Neuronal stem cell (in vitro differentiated cells): ENCODE measurements around the gene TUBGCP2.

Experiments
- DNase-seq: peaks from one replicate; pipeline ENCODE4 v3.0.0-alpha.2; 2013; ENCODE audit warnings: low spot score
- H2AFZ ChIP-seq: one replicate; pipeline ENCODE4 v1.6.1; 2013; ENCODE audit warnings: mild to moderate bottlenecking, low read length, inconsistent platforms
- H2AK5ac ChIP-seq: 2 replicates; pipeline ENCODE4 v1.6.1; 2013; ENCODE audit warnings: low read depth, mild to moderate bottlenecking, inconsistent platforms, low read length, moderate library complexity, mixed read lengths
- H2BK120ac ChIP-seq: 2 replicates; pipeline ENCODE4 v1.6.1; 2013; ENCODE audit warnings: low read depth, mild to moderate bottlenecking, inconsistent platforms, low read length, moderate library complexity, mixed read lengths
- H2BK12ac ChIP-seq: one replicate; pipeline ENCODE4 v1.6.1; 2013; ENCODE audit warnings: low read length, inconsistent platforms
- H2BK15ac ChIP-seq: 2 replicates; pipeline ENCODE4 v1.6.1; 2013; ENCODE audit warnings: mild to moderate bottlenecking, low read length, inconsistent platforms, mixed read lengths
- H2BK5ac ChIP-seq: one replicate; pipeline ENCODE4 v1.6.1; 2013; ENCODE audit warnings: inconsistent platforms, mild to moderate bottlenecking, low read length, moderate library complexity
- H3K14ac ChIP-seq: one replicate; pipeline ENCODE4 v1.6.1; 2013; ENCODE audit warnings: low read length, inconsistent platforms
- H3K18ac ChIP-seq: 2 replicates; pipeline ENCODE4 v1.6.1; 2013; ENCODE audit warnings: low read length, inconsistent platforms
- H3K23ac ChIP-seq: 2 replicates; pipeline ENCODE4 v1.6.1; 2013; ENCODE audit warnings: low read depth, mild to moderate bottlenecking, mixed read lengths, low read length, inconsistent platforms; ENCODE audit not compliant: poor library complexity
- H3K27ac ChIP-seq: replicated peaks from 3 replicates; pipeline ENCODE4 v1.5.1; 2013; ENCODE audit warnings: low read length, inconsistent platforms
- H3K27me3 ChIP-seq, 3 experiments: 2 replicates each; pipeline ENCODE4 v1.6.1; 2013; ENCODE audit warnings: low read length in 3 of 3, mild to moderate bottlenecking in 2 of 3, inconsistent platforms in 1 of 3, low read depth in 1 of 3, mixed read lengths in 1 of 3, moderate library complexity in 1 of 3; ENCODE audit not compliant: control insufficient read depth in 3 of 3, insufficient read depth in 3 of 3
- H3K36me3 ChIP-seq, 2 donors: replicated peaks in 1 of 2; 2 replicates each; pipeline ENCODE4 v1.6.1; 2013; ENCODE audit warnings: low read length in 2 of 2; ENCODE audit not compliant: control insufficient read depth in 2 of 2, insufficient read depth in 2 of 2
- H3K4ac ChIP-seq: 2 replicates; pipeline ENCODE4 v1.6.1; 2013; ENCODE audit warnings: inconsistent platforms, mild to moderate bottlenecking, low read length, moderate library complexity
- H3K4me1 ChIP-seq, 2 donors: 1 replicate in 1 of 2; 2 replicates in 1 of 2; pipeline ENCODE4 v1.6.1; 2013; ENCODE audit warnings: low read length in 2 of 2, low read depth in 1 of 2; ENCODE audit not compliant: control insufficient read depth in 2 of 2, insufficient read depth in 1 of 2
- H3K4me2 ChIP-seq: one replicate; pipeline ENCODE4 v1.6.1; 2013; ENCODE audit warnings: mild to moderate bottlenecking, low read length, inconsistent platforms; ENCODE audit not compliant: insufficient read depth, poor library complexity, severe bottlenecking
- H3K4me3 ChIP-seq, 2 donors: 2 replicates each; pipeline ENCODE4 v1.5.1; 2013; ENCODE audit warnings: low read length in 2 of 2, mild to moderate bottlenecking in 2 of 2, inconsistent platforms in 1 of 2, moderate library complexity in 1 of 2
- H3K79me1 ChIP-seq: one replicate; pipeline ENCODE4 v1.6.1; 2013; ENCODE audit warnings: low read depth, mild to moderate bottlenecking, inconsistent platforms, low read length, moderate library complexity
- H3K9ac ChIP-seq: one replicate; pipeline ENCODE4 v1.6.1; 2013; ENCODE audit warnings: mild to moderate bottlenecking, low read depth, low read length, inconsistent platforms; ENCODE audit not compliant: poor library complexity
- H3K9me3 ChIP-seq, 2 donors: replicated peaks in 1 of 2; 2 replicates each; pipeline versions ENCODE3 to v1.6.1; 2013; ENCODE audit warnings: low read length in 2 of 2, mild to moderate bottlenecking in 2 of 2, inconsistent platforms in 1 of 2, low read depth in 1 of 2, mixed read lengths in 1 of 2, moderate library complexity in 1 of 2; ENCODE audit not compliant: control insufficient read depth in 2 of 2, insufficient read depth in 1 of 2
- H4K8ac ChIP-seq: one replicate; pipeline ENCODE4 v1.6.1; 2013; ENCODE audit warnings: low read depth, mild to moderate bottlenecking, inconsistent platforms, low read length, moderate library complexity
- H4K91ac ChIP-seq: one replicate; pipeline ENCODE4 v1.6.1; 2013; ENCODE audit warnings: low read length, low read depth, mild to moderate bottlenecking, inconsistent platforms; ENCODE audit not compliant: poor library complexity
- WGBS, 2 donors: extraction: QIAGEN DNeasy Blood & Tissue Kit; methylation state at CpG; one replicate each; pipeline ENCODE4 v1.1.7; 2013; ENCODE audit warnings: missing lambda C conversion rate in 2 of 2, mixed read lengths in 1 of 2; ENCODE audit not compliant: insufficient read length in 2 of 2, insufficient replicate concordance in 1 of 2; ENCODE audit errors: extremely low coverage in 2 of 2; 5-methylcytosine and 5-hydroxymethylcytosine counted together

The TUBGCP2 gene

GRCh38 chr10:133252223-133252552 is 56.5 kb downstream of the TUBGCP2 start:
- peak overlapping the region; percentile 39 for H2BK5ac ChIP-seq
- no peak overlapping the region for H3K9ac ChIP-seq
- no peak overlapping the region for H4K8ac ChIP-seq
- H3K36me3 ChIP-seq = no peaks in the 10 kb centered on the region
- peaks cover 1% of the 10 kb centered on the region for H3K79me1 ChIP-seq
- H2AK5ac ChIP-seq = peak overlapping the region; percentile 81
- peak overlapping the region; percentile 52 for H3K23ac ChIP-seq
- H3K4ac ChIP-seq = no peak overlapping the region
- peaks cover 0 to 31% (median 0%) of the 10 kb centered on the region in 3 experiments for H3K27me3 ChIP-seq
- DNase-seq = no peak
- no peak overlapping the region for H3K4me3 ChIP-seq
- no peak overlapping the region for H3K14ac ChIP-seq
- H2BK12ac ChIP-seq = no peak overlapping the region
- H3K18ac ChIP-seq = no peak overlapping the region
- H3K9me3 ChIP-seq = no peaks in the 10 kb centered on the region
- peak overlapping the region; percentile 58 for H2BK15ac ChIP-seq
- no peak overlapping the region for H3K4me2 ChIP-seq
- H4K91ac ChIP-seq = no peak overlapping the region
- no CpG with 5 or more reads among the region's 12 CpGs for WGBS, 2 donors
- H3K27ac ChIP-seq = no peak overlapping the region
- no peak overlapping the region for H2BK120ac ChIP-seq
- peaks cover 9 to 26% of the 10 kb centered on the region in 2 donors for H3K4me1 ChIP-seq
- H2AFZ ChIP-seq = no peak overlapping the region

DNA sequence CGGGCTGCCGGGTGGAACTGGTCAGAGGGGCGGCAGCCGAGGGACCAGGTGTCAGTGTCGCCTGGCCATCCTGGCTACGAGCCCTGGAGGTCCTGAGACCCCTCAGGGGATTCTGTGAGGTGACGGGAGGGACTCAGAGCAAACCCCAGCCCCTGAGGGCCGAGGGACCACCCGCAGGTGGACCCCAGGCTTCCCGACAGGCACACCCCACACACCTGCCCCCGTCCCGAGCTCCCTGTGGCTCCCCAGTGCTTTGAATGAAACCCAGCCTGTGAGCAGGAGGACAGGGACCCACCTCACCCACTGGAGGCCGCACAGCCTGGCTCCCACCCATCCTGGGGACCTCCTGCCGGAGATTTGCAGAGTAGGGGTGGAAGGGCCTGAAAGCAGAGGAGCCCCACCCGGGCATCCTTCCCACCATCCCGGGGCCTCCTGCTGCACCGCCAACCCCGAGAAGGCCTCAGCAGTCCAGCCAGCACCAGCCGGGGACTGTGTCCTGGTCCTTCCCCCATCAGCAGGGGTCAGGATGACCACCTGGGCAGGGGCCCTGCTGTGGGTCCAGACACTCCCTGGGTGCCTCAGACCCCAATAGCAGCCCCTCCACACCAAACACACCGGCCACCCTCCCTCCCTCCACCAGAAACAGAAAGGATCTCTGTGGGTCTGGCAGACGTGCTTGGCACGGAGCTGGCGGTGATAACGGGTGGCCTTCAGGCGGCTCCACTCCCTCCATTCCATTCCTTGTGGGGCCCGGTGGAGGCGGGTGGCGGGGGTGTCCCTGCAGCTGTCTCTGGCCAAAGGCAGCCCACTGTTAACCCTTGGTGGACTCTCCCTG is 57.1 kb downstream of the TUBGCP2 start:
- no peak for DNase-seq
- Histone ChIP-seq H3K79me1 (peaks cover 1% of the 10 kb centered on the region), H3K27me3 (peaks cover 0 to 28% (median 0%) of the 10 kb centered on the region in 3 experiments), H2AFZ (no peak overlapping the region), H4K8ac (no peak overlapping the region), H3K4ac (no peak overlapping the region), H3K9ac (no peak overlapping the region), H2BK15ac (peak overlapping the region; percentile 64), H3K18ac (peak overlapping the region; percentile 35), H3K4me1 (peaks cover 9 to 30% of the 10 kb centered on the region in 2 donors), H3K27ac (no peak overlapping the region), H3K14ac (peak overlapping the region; percentile 8), H2BK120ac (no peak overlapping the region), H3K4me3 (no peak overlapping the region), H3K23ac (peak overlapping the region; percentile 43), H2AK5ac (peak overlapping the region; percentile 81), H4K91ac (no peak overlapping the region), H3K9me3 (no peaks in the 10 kb centered on the region), H3K4me2 (no peak overlapping the region), H3K36me3 (no peaks in the 10 kb centered on the region), H2BK12ac (peak overlapping the region; percentile 41), H2BK5ac (peak overlapping the region; percentile 39)
- WGBS, 2 donors = no CpG with 5 or more reads among the region's 28 CpGs

- Histone ChIP-seq H3K23ac (no peak overlapping the region), H4K8ac (no peak overlapping the region), H2BK15ac (no peak overlapping the region), H2AK5ac (peak overlapping the region; percentile 11), H3K27me3 (peaks cover 0 to 25% (median 0%) of the 10 kb centered on the region in 3 experiments), H3K36me3 (no peaks in the 10 kb centered on the region), H3K18ac (peak overlapping the region; percentile 44), H4K91ac (no peak overlapping the region), H2AFZ (peak overlapping the region; percentile 82), H3K4me2 (no peak overlapping the region), H3K14ac (no peak overlapping the region), H2BK5ac (no peak overlapping the region), H3K4me3 (no peak overlapping the region), H3K4me1 (peaks cover 14 to 37% of the 10 kb centered on the region in 2 donors), H3K4ac (no peak overlapping the region), H2BK12ac (no peak overlapping the region), H3K9me3 (peaks cover 0 to 2% of the 10 kb centered on the region in 2 donors), H3K27ac (no peak overlapping the region), H3K9ac (no peak overlapping the region), H3K79me1 (peaks cover 4% of the 10 kb centered on the region), H2BK120ac (no peak overlapping the region)
- no CpG with 5 or more reads among the region's 11 CpGs for WGBS, 2 donors
- DNase-seq = no peak
Measured at GRCh38 chr10:133249975-133250754, 58.5 kb downstream of the TUBGCP2 start.
